Right lobe of liver (tissue), 4 donors: ENCODE measurements around the gene NUCB1.

Source experiments
- CTCF ChIP-seq, 4 donors: fragments of 200-600 bp in 3 of 4; fragments of 450-650 bp in 1 of 4; IDR thresholded peaks; one replicate each; pipeline versions ENCODE4 v1.5.1 to v1.8.0; 2016 to 2022; ENCODE audit warnings: antibody characterized with exemption in 4 of 4, mild to moderate bottlenecking in 2 of 4
- POLR2A ChIP-seq: fragments of 450-650 bp; IDR thresholded peaks from one replicate; pipeline ENCODE4 v1.6.1; 2017; ENCODE audit warnings: antibody characterized with exemption, mild to moderate bottlenecking
- donor health status: DM: no; HTN: no; CAD: no.
- donor health status: DM: no; HTN: no; CAD: no.
- donor health status: DM: no; HTN: yes; CAD: no.

- TF ChIP-seq CTCF (IDR thresholded peaks at IDR 0.05) (no peak), POLR2A (no peak)
Observed at GRCh38 chr19:48870048-48870447, 30.1 kb upstream of the NUCB1 start.
